ENCODE measurements around the gene POU6F2.

DNA sequence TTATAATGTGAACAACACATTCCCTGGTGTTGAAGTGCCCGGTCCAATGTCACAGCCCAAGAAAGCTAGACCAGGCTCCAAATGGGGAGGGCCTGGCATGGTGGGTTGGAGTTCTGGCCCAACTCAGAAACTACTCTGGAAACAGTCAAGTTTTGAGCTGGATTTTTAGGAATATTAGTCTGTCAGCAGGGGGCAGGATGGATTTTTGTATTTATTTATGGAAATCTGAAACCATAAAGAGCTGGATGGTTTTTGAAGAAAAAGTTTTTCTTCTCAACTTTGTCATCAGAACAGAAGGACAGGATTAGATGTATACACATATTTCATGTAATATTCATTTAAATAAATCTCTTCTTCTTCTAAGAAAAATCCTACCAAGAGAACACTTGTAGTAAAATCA, 97.5 kb downstream of the POU6F2 start:
- TF ChIP-seq, protein P1, sequence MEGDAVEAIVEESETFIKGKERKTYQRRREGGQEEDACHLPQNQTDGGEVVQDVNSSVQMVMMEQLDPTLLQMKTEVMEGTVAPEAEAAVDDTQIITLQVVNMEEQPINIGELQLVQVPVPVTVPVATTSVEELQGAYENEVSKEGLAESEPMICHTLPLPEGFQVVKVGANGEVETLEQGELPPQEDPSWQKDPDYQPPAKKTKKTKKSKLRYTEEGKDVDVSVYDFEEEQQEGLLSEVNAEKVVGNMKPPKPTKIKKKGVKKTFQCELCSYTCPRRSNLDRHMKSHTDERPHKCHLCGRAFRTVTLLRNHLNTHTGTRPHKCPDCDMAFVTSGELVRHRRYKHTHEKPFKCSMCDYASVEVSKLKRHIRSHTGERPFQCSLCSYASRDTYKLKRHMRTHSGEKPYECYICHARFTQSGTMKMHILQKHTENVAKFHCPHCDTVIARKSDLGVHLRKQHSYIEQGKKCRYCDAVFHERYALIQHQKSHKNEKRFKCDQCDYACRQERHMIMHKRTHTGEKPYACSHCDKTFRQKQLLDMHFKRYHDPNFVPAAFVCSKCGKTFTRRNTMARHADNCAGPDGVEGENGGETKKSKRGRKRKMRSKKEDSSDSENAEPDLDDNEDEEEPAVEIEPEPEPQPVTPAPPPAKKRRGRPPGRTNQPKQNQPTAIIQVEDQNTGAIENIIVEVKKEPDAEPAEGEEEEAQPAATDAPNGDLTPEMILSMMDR (IDR thresholded peaks at IDR 0.05): no peak
- TF ChIP-seq, protein P2, sequence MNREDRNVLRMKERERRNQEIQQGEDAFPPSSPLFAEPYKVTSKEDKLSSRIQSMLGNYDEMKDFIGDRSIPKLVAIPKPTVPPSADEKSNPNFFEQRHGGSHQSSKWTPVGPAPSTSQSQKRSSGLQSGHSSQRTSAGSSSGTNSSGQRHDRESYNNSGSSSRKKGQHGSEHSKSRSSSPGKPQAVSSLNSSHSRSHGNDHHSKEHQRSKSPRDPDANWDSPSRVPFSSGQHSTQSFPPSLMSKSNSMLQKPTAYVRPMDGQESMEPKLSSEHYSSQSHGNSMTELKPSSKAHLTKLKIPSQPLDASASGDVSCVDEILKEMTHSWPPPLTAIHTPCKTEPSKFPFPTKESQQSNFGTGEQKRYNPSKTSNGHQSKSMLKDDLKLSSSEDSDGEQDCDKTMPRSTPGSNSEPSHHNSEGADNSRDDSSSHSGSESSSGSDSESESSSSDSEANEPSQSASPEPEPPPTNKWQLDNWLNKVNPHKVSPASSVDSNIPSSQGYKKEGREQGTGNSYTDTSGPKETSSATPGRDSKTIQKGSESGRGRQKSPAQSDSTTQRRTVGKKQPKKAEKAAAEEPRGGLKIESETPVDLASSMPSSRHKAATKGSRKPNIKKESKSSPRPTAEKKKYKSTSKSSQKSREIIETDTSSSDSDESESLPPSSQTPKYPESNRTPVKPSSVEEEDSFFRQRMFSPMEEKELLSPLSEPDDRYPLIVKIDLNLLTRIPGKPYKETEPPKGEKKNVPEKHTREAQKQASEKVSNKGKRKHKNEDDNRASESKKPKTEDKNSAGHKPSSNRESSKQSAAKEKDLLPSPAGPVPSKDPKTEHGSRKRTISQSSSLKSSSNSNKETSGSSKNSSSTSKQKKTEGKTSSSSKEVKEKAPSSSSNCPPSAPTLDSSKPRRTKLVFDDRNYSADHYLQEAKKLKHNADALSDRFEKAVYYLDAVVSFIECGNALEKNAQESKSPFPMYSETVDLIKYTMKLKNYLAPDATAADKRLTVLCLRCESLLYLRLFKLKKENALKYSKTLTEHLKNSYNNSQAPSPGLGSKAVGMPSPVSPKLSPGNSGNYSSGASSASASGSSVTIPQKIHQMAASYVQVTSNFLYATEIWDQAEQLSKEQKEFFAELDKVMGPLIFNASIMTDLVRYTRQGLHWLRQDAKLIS (CRISPR knock-in tag; IDR thresholded peaks at IDR 0.05; ENCODE audit: borderline replicate concordance): no peak
- TF ChIP-seq, protein P3, sequence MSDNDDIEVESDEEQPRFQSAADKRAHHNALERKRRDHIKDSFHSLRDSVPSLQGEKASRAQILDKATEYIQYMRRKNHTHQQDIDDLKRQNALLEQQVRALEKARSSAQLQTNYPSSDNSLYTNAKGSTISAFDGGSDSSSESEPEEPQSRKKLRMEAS (CRISPR knock-in tag; IDR thresholded peaks at IDR 0.05): no peak
- TF ChIP-seq TEAD1 (CRISPR knock-in tag; IDR thresholded peaks at IDR 0.05) (no peak), ZNF263 (CRISPR knock-in tag; IDR thresholded peaks at IDR 0.05; ENCODE audit: low read depth) (no peak), FOXK1 (CRISPR knock-in tag; IDR thresholded peaks at IDR 0.05) (no peak), KAT7 (CRISPR knock-in tag; IDR thresholded peaks at IDR 0.05; ENCODE audit: borderline replicate concordance) (no peak), CREM (CRISPR knock-in tag; IDR thresholded peaks at IDR 0.05) (no peak), NR3C1 (CRISPR knock-in tag; conservative IDR thresholded peaks at IDR 0.05; ENCODE audit: low read depth) (no peak), NFATC4 (CRISPR knock-in tag; IDR thresholded peaks at IDR 0.05) (no peak), RELA (CRISPR knock-in tag; IDR thresholded peaks at IDR 0.05; ENCODE audit: borderline replicate concordance) (no peak)
- TF ChIP-seq, protein P4, sequence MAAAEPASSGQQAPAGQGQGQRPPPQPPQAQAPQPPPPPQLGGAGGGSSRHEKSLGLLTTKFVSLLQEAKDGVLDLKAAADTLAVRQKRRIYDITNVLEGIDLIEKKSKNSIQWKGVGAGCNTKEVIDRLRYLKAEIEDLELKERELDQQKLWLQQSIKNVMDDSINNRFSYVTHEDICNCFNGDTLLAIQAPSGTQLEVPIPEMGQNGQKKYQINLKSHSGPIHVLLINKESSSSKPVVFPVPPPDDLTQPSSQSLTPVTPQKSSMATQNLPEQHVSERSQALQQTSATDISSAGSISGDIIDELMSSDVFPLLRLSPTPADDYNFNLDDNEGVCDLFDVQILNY (CRISPR knock-in tag; IDR thresholded peaks at IDR 0.05): no peak
- TF ChIP-seq, protein P5, sequence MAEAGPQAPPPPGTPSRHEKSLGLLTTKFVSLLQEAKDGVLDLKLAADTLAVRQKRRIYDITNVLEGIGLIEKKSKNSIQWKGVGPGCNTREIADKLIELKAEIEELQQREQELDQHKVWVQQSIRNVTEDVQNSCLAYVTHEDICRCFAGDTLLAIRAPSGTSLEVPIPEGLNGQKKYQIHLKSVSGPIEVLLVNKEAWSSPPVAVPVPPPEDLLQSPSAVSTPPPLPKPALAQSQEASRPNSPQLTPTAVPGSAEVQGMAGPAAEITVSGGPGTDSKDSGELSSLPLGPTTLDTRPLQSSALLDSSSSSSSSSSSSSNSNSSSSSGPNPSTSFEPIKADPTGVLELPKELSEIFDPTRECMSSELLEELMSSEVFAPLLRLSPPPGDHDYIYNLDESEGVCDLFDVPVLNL (CRISPR knock-in tag; IDR thresholded peaks at IDR 0.05; ENCODE audit: borderline replicate concordance, low read depth): no peak
